Trophoblast cell (in vitro differentiated cells and primary cell): ENCODE results near the gene RNU6-9.

Source experiments
- DNase-seq, 2 donors: peaks; one replicate each; pipeline ENCODE4 v3.0.0-alpha.2; 2016
- H2AFZ ChIP-seq: 2 replicates; pipeline ENCODE4 v1.6.1; 2013; ENCODE audit warnings: low read length, moderate library complexity, mild to moderate bottlenecking; ENCODE audit not compliant: insufficient read depth, poor library complexity
- H2AK5ac ChIP-seq: 2 replicates; pipeline ENCODE4 v1.6.1; 2013; ENCODE audit warnings: mild to moderate bottlenecking, low read length
- H2BK120ac ChIP-seq: 2 replicates; pipeline ENCODE4 v1.6.1; 2013; ENCODE audit warnings: low read length, mild to moderate bottlenecking, moderate library complexity; ENCODE audit not compliant: insufficient read depth, poor library complexity
- H2BK12ac ChIP-seq: 2 replicates; pipeline ENCODE4 v1.6.1; 2013; ENCODE audit warnings: mild to moderate bottlenecking, low read length, moderate library complexity
- H2BK5ac ChIP-seq: 2 replicates; pipeline ENCODE4 v1.6.1; 2013; ENCODE audit warnings: low read length, low read depth, moderate library complexity, mild to moderate bottlenecking; ENCODE audit not compliant: poor library complexity
- H3K14ac ChIP-seq: 2 replicates; pipeline ENCODE4 v1.6.1; 2013; ENCODE audit warnings: mild to moderate bottlenecking, low read length
- H3K18ac ChIP-seq: 2 replicates; pipeline ENCODE4 v1.6.1; 2013; ENCODE audit warnings: mild to moderate bottlenecking, low read length
- H3K23ac ChIP-seq: 2 replicates; pipeline ENCODE4 v1.6.1; 2013; ENCODE audit warnings: low read length
- H3K27ac ChIP-seq: 2 replicates; pipeline ENCODE4 v1.5.1; 2013; ENCODE audit warnings: low read depth, mild to moderate bottlenecking, inconsistent platforms, low read length, moderate library complexity
- H3K27me3 ChIP-seq: 2 replicates; pipeline ENCODE4 v1.6.1; 2013; ENCODE audit warnings: inconsistent platforms, mild to moderate bottlenecking, low read length, moderate library complexity; ENCODE audit not compliant: insufficient read depth
- H3K36me3 ChIP-seq, 2 experiments: 1 replicate in 1 of 2; 2 replicates in 1 of 2; pipeline ENCODE4 v1.6.1; 2013; ENCODE audit warnings: low read length in 2 of 2, mild to moderate bottlenecking in 2 of 2, moderate library complexity in 1 of 2; ENCODE audit not compliant: insufficient read depth in 2 of 2, control insufficient read depth in 1 of 2
- H3K4ac ChIP-seq: 2 replicates; pipeline ENCODE4 v1.6.1; 2013; ENCODE audit warnings: low read depth, mild to moderate bottlenecking, low read length, moderate library complexity
- H3K4me1 ChIP-seq, 2 experiments: 1 replicate in 1 of 2; 2 replicates in 1 of 2; pipeline ENCODE4 v1.6.1; 2013; ENCODE audit warnings: low read length in 2 of 2, mild to moderate bottlenecking in 2 of 2, moderate library complexity in 1 of 2; ENCODE audit not compliant: insufficient read depth in 2 of 2, control insufficient read depth in 1 of 2
- H3K4me2 ChIP-seq: 2 replicates; pipeline ENCODE4 v1.6.1; 2013; ENCODE audit warnings: inconsistent platforms, mild to moderate bottlenecking, low read length, moderate library complexity
- H3K4me3 ChIP-seq: 2 replicates; pipeline ENCODE4 v1.5.1; 2013; ENCODE audit warnings: mild to moderate bottlenecking, low read depth, low read length, inconsistent platforms
- H3K79me1 ChIP-seq: one replicate; pipeline ENCODE4 v1.6.1; 2013; ENCODE audit warnings: low read length
- H3K79me2 ChIP-seq: 2 replicates; pipeline ENCODE4 v1.6.1; 2013; ENCODE audit warnings: low read length, mild to moderate bottlenecking; ENCODE audit not compliant: control insufficient read depth, insufficient read depth, poor library complexity
- H3K9ac ChIP-seq: 2 replicates; pipeline ENCODE4 v1.6.1; 2013; ENCODE audit warnings: mild to moderate bottlenecking, low read length
- H3K9me3 ChIP-seq: 2 replicates; pipeline ENCODE4 v1.6.1; 2013; ENCODE audit warnings: low read depth, mild to moderate bottlenecking, control low read depth, inconsistent platforms, low read length; ENCODE audit not compliant: insufficient read depth
- H4K12ac ChIP-seq: 2 replicates; pipeline ENCODE4 v1.6.1; 2013; ENCODE audit warnings: low read depth, mild to moderate bottlenecking, low read length, moderate library complexity
- H4K8ac ChIP-seq: 2 replicates; pipeline ENCODE4 v1.6.1; 2013; ENCODE audit warnings: low read depth, mild to moderate bottlenecking, low read length, moderate library complexity
- H4K91ac ChIP-seq: one replicate; pipeline ENCODE4 v1.6.1; 2013; ENCODE audit warnings: low read depth, mild to moderate bottlenecking, low read length, moderate library complexity
- WGBS: extraction: QIAGEN DNeasy Blood & Tissue Kit; methylation state at CpG from one replicate; pipeline ENCODE4 v1.1.7; 2013; ENCODE audit warnings: missing lambda C conversion rate; ENCODE audit not compliant: insufficient read length, insufficient coverage; ENCODE audit errors: extremely low coverage; 5-methylcytosine and 5-hydroxymethylcytosine counted together

The RNU6-9 gene

DNA sequence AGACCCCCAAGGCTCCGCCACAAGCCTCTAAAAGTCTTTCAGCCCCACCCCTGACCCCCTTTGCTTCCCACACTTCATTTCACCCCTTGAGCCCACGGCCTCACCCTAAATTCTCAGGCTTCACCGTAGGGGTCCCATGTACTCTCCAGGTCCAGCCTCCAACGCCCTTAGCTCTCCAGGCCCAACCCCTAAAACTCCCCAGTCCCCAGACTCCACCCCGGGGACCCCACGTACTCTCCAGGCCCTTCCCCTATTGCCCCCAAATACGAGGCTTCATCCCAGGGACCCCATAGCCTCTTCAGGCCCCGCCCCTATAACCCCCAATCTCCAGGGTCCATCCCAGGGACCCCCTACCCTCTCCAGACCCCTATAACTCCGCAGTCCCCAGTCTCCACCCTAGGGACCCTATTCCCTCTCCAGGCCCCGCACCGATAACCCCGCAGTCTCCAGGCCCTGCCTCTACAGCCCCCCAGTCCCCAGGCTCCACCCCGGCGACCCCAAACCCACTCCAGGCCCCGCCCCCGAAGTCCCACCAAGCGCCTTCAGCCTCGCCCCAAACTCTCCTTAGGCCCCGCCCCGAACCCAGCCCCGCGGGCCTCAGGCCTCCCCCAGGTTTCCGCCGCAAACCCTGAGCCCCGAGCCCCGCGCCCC, 916 bp upstream of the RNU6-9 start:
- Histone ChIP-seq H3K79me2 (peaks cover 4% of the 10 kb centered on the region), H3K4ac (peak overlapping the region; percentile 57), H4K8ac (peak overlapping the region; percentile 76), H3K14ac (peak overlapping the region; percentile 63), H3K18ac (peak overlapping the region; percentile 41), H3K27me3 (no peaks in the 10 kb centered on the region), H3K23ac (no peak overlapping the region), H3K27ac (peak overlapping the region; percentile 18), H4K12ac (peak overlapping the region; percentile 88), H3K9me3 (no peaks in the 10 kb centered on the region), H3K4me3 (peak overlapping the region; percentile 86), H4K91ac (peak overlapping the region; percentile 58), H2BK12ac (no peak overlapping the region), H2AK5ac (peak overlapping the region; percentile 6), H2BK120ac (peak overlapping the region; percentile 84), H2AFZ (no peak overlapping the region), H3K79me1 (peaks cover 10% of the 10 kb centered on the region), H3K9ac (peak overlapping the region; percentile 71), H3K4me2 (peak overlapping the region; percentile 70), H2BK5ac (peak overlapping the region; percentile 41), H3K4me1 (peaks cover 5 to 7% of the 10 kb centered on the region in 2 experiments), H3K36me3 (peaks cover 29 to 35% of the 10 kb centered on the region in 2 experiments)
- DNase-seq, result no peak
- WGBS, result no CpG with 5 or more reads among the region's 27 CpGs

DNA sequence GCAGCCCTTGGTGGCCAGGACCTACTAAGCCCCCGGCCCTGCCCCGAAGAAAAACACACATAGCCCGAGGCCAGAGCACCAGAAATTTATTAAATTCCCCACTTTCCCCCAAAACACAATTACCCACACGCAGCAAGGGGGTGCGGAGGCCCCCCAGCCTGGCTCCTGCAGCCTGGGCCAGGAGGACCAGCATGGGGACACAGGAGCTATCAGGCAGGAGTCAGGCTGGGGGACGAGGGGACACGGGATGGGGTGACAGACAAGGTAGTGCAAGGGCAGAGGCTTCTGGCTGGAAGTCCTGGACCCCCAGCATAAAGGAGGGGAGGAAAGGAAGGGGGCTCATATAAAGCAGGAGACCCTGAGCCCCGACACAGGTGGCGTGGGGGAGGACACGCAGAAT, 3.1 kb downstream of the RNU6-9 start:
- no peak for DNase-seq
- no peak overlapping the region for H2BK12ac ChIP-seq
- peaks cover 3% of the 10 kb centered on the region for H3K9me3 ChIP-seq
- H3K4ac ChIP-seq, result no peak overlapping the region
- no peak overlapping the region for H3K4me3 ChIP-seq
- no peaks in the 10 kb centered on the region for H3K27me3 ChIP-seq
- H4K91ac ChIP-seq, result no peak overlapping the region
- WGBS, result no CpG with 5 or more reads among the region's 10 CpGs
- no peak overlapping the region for H2BK120ac ChIP-seq
- no peak overlapping the region for H3K18ac ChIP-seq
- no peak overlapping the region for H4K12ac ChIP-seq
- H4K8ac ChIP-seq, result no peak overlapping the region
- no peak overlapping the region for H3K4me2 ChIP-seq
- H2AK5ac ChIP-seq, result no peak overlapping the region
- peaks cover 4% of the 10 kb centered on the region for H3K79me2 ChIP-seq
- H3K27ac ChIP-seq, result no peak overlapping the region
- no peak overlapping the region for H3K23ac ChIP-seq
- H2BK5ac ChIP-seq, result no peak overlapping the region
- no peak overlapping the region for H3K9ac ChIP-seq
- H3K79me1 ChIP-seq, result peaks cover 10% of the 10 kb centered on the region
- no peak overlapping the region for H2AFZ ChIP-seq
- H3K36me3 ChIP-seq, result peaks cover 30 to 35% of the 10 kb centered on the region in 2 experiments
- peaks cover 5 to 7% of the 10 kb centered on the region in 2 experiments for H3K4me1 ChIP-seq
- no peak overlapping the region for H3K14ac ChIP-seq

DNA sequence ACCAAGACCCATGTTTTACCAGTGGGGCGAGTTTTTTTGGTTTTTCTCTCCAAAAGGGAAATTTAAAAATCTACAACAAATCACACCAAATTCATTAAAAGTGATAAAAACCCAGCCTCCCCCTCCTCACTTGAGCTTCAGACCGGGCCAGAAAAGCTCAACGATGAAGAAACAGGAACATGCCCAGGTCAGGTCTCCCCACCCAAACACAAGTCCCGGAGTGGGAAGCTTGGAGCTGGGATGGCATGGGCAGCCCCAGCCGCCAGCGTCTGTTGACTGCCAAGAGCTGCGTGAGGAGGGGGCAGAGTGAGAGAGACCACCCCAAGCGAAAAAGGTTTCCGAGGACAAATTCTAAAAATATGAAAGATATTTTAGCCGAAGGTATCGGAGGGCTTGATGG, 3.7 kb downstream of the RNU6-9 start:
- H2BK120ac ChIP-seq, result no peak overlapping the region
- H3K4ac ChIP-seq, result no peak overlapping the region
- H3K18ac ChIP-seq, result no peak overlapping the region
- no CpG with 5 or more reads among the region's 11 CpGs for WGBS
- H2BK5ac ChIP-seq, result no peak overlapping the region
- no peak overlapping the region for H2BK12ac ChIP-seq
- H3K9me3 ChIP-seq, result peaks cover 3% of the 10 kb centered on the region
- no peak overlapping the region for H3K4me3 ChIP-seq
- H3K14ac ChIP-seq, result no peak overlapping the region
- peaks cover 4% of the 10 kb centered on the region for H3K79me2 ChIP-seq
- no peak overlapping the region for H3K23ac ChIP-seq
- no peaks in the 10 kb centered on the region for H3K27me3 ChIP-seq
- no peak overlapping the region for H4K91ac ChIP-seq
- H3K27ac ChIP-seq, result no peak overlapping the region
- H3K79me1 ChIP-seq, result peaks cover 10% of the 10 kb centered on the region
- no peak for DNase-seq
- H3K4me2 ChIP-seq, result no peak overlapping the region
- no peak overlapping the region for H2AFZ ChIP-seq
- H4K12ac ChIP-seq, result no peak overlapping the region
- H2AK5ac ChIP-seq, result no peak overlapping the region
- peaks cover 5 to 7% of the 10 kb centered on the region in 2 experiments for H3K4me1 ChIP-seq
- H3K36me3 ChIP-seq, result peaks cover 34 to 39% of the 10 kb centered on the region in 2 experiments
- no peak overlapping the region for H4K8ac ChIP-seq
- no peak overlapping the region for H3K9ac ChIP-seq

DNA sequence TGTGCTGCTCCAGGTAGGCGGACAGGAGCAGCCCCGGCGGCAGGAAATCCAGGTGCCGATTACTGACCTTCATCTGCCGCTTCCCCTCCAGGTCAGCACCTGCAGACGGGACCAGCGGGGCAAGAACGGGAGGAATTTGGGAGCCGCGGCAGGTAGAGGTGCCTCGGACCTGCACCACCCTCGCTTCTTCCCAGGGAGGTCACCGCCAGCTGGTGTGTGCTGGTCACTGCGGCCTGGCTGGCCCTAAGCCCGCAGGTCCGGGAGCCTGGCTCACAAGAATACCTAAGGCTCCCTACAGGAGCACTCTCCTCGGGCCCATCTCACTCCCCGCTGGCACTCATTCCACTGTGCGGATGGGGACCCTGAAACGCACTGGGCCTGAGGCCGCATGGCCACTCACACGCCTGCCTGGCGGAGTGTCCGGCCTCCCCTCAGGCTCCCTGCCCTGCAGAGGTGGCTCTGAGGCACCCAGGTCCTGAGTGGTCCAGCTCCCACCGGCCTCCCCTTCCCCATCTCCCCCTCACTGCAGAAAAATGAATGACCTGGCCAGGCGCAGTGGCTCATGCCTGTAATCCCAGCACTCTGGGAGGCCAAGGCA, 4.3 kb downstream of the RNU6-9 start:
- Histone ChIP-seq H3K79me1 (peaks cover 5% of the 10 kb centered on the region), H4K8ac (no peak overlapping the region), H3K36me3 (peaks cover 35 to 39% of the 10 kb centered on the region in 2 experiments), H2BK120ac (no peak overlapping the region), H3K79me2 (peaks cover 2% of the 10 kb centered on the region), H3K23ac (no peak overlapping the region), H3K27ac (no peak overlapping the region), H3K4me2 (no peak overlapping the region), H3K14ac (no peak overlapping the region), H3K4me1 (peaks cover 4 to 5% of the 10 kb centered on the region in 2 experiments), H3K4me3 (no peak overlapping the region), H3K4ac (no peak overlapping the region), H3K9me3 (peaks cover 3% of the 10 kb centered on the region), H2AFZ (no peak overlapping the region), H4K91ac (no peak overlapping the region), H2BK5ac (no peak overlapping the region), H2BK12ac (no peak overlapping the region), H3K27me3 (no peaks in the 10 kb centered on the region), H3K18ac (no peak overlapping the region), H4K12ac (no peak overlapping the region), H2AK5ac (no peak overlapping the region), H3K9ac (no peak overlapping the region)
- WGBS, result no CpG with 5 or more reads among the region's 26 CpGs
- DNase-seq, result peak; percentile 80 to 83
